K562 (cell line): ENCODE data around the gene NEK1. TPM values are rescaled to one million over a fixed set of nuclear protein-coding genes. Genes with fewer than 3 reads are reported as not detected.
A peak's percentile ranks its signal among the peaks of the same experiment; 100 is the strongest.

Experiments used
- ATAC-seq: fragments of 200-7000 bp; cut with Tn5 transposase; 3 replicates; pipeline ENCODE4 v1.9.1; 2020; ENCODE audit warnings: moderate library complexity
- BruUV-seq: library from RNA; stranded (reverse); fragments of 400-500 nt; replicated peaks from 2 replicates; lab custom pipeline; 2021; lab: Mats Ljungman, UMichigan
- CTCF ChIA-PET: fragments of 300-600 bp; formaldehyde crosslinking; extraction: SDS; loops from one replicate; lab custom pipeline; 2021; ENCODE audit warnings: low intra/inter-chr PET ratio; lab: Yijun Ruan, JAX
- POLR2A ChIA-PET: fragments of 300-600, 350-650 bp; sonication (Branson Sonifier 250); formaldehyde crosslinking; extraction: SDS; loops from one replicate; lab custom pipeline; 2021; ENCODE audit warnings: antibody characterized with exemption, inconsistent platforms; lab: Yijun Ruan, JAX
- DNase-seq, 4 experiments: peaks; one replicate each; pipeline versions ENCODE4 v3.0.0 to v3.0.0-alpha.2; 2011 to 2018; ENCODE audit warnings: low spot score in 3 of 4, mixed read lengths in 3 of 4; ENCODE audit errors: extremely low read depth in 1 of 4
- FAIRE-seq: peaks from 2 replicates; lab custom pipeline; 2011; peaks lifted over from hg19 to GRCh38; lab: Jason Lieb, UNC
- H2AFZ ChIP-seq: 2 replicates; pipeline ENCODE4 v1.6.0; 2011; ENCODE audit warnings: low read depth, low read length, control low read depth, inconsistent platforms
- H3K27ac ChIP-seq: fragments of 200-600 bp; 3 replicates; pipeline ENCODE4 v1.8.0; 2011; ENCODE audit warnings: low read depth, mild to moderate bottlenecking, control low read depth, inconsistent platforms, low read length, moderate library complexity, mixed read lengths; ENCODE audit errors: extremely low read depth
- H3K27me3 ChIP-seq, 2 experiments: fragments of 300-600 bp in 1 of 2; 2 replicates in 1 of 2; 3 replicates in 1 of 2; pipeline versions ENCODE4 v1.6.0 to v1.8.0; 2011; ENCODE audit warnings: inconsistent platforms in 2 of 2, low read length in 2 of 2, mild to moderate bottlenecking in 1 of 2, mixed read lengths in 1 of 2, moderate library complexity in 1 of 2; ENCODE audit not compliant: control insufficient read depth in 2 of 2, insufficient read depth in 2 of 2
- H3K36me3 ChIP-seq: fragments of 300-600 bp; 3 replicates; pipeline ENCODE4 v1.8.0; 2011; ENCODE audit warnings: mild to moderate bottlenecking, low read length, inconsistent platforms; ENCODE audit not compliant: control insufficient read depth, insufficient read depth
- H3K4me1 ChIP-seq, 2 experiments: fragments of 200-600 bp in 1 of 2; replicated peaks in 1 of 2; 2 replicates in 1 of 2; 3 replicates in 1 of 2; pipeline versions ENCODE4 v1.5.1 to v1.8.0; 2011; ENCODE audit warnings: inconsistent platforms in 2 of 2, low read length in 2 of 2, mild to moderate bottlenecking in 1 of 2, mixed read lengths in 1 of 2, moderate library complexity in 1 of 2; ENCODE audit not compliant: control insufficient read depth in 2 of 2, insufficient read depth in 2 of 2
- H3K4me2 ChIP-seq: 2 replicates; pipeline ENCODE4 v1.6.1; 2011; ENCODE audit warnings: low read length, control low read depth, inconsistent platforms, mixed read lengths; ENCODE audit not compliant: insufficient read depth
- H3K4me3 ChIP-seq: fragments of 200-600 bp; sonication (generic), shearing (Covaris generic); 2 replicates; pipeline ENCODE4 v1.5.1; 2016; ENCODE audit warnings: control low read depth, inconsistent platforms
- H3K79me2 ChIP-seq: fragments of 200-600 bp; 3 replicates; pipeline ENCODE4 v1.8.0; 2011; ENCODE audit warnings: low read length, inconsistent platforms; ENCODE audit not compliant: control insufficient read depth, insufficient read depth
- H3K9ac ChIP-seq, 2 experiments: 2 replicates each; pipeline versions ENCODE4 v1.6.0 to v1.6.1; 2011; ENCODE audit warnings: low read depth in 2 of 2, low read length in 2 of 2, control low read depth in 1 of 2, inconsistent platforms in 1 of 2, mild to moderate bottlenecking in 1 of 2, mixed read lengths in 1 of 2; ENCODE audit not compliant: insufficient read depth in 1 of 2
- H3K9me1 ChIP-seq: one replicate; pipeline ENCODE4 v1.6.0; 2011; ENCODE audit warnings: inconsistent platforms, mild to moderate bottlenecking, low read length, moderate library complexity; ENCODE audit not compliant: control insufficient read depth, insufficient read depth
- H3K9me3 ChIP-seq: replicated peaks from 2 replicates; pipeline ENCODE4 v1.5.1; 2011; ENCODE audit warnings: low read depth, low read length, inconsistent platforms; ENCODE audit not compliant: control insufficient read depth, insufficient read depth
- H4K20me1 ChIP-seq: replicated peaks from 2 replicates; pipeline ENCODE4 v1.6.1; 2011; ENCODE audit warnings: low read length, inconsistent platforms, mixed read lengths; ENCODE audit not compliant: control insufficient read depth, insufficient read depth
- FOXA3 ChIP-seq, 2 experiments: fragments of 450-650 bp in 1 of 2; sonication (generic) in 1 of 2; formaldehyde crosslinking; IDR thresholded peaks in 1 of 2; conservative IDR thresholded peaks in 1 of 2; 2 replicates each; pipeline versions ENCODE4 v1.4.0 to v1.8.0; 2020 to 2022; ENCODE audit warnings: mild to moderate bottlenecking in 2 of 2, missing genetic modification reagents in 1 of 2
- HSF4 ChIP-seq: fragments of 250-450 bp; sonication (Bioruptor Pico); IDR thresholded peaks from 2 replicates; pipeline ENCODE4 v2.1.2; 2022; ENCODE audit warnings: mild to moderate bottlenecking, moderate library complexity, borderline replicate concordance
- JUND ChIP-seq, 2 experiments: IDR thresholded peaks; 2 replicates in 1 of 2; 3 replicates in 1 of 2; pipeline ENCODE4 v1.6.1; 2011; ENCODE audit warnings: borderline replicate concordance in 2 of 2, low read depth in 2 of 2, low read length in 2 of 2, improper control_type of control experiment in 1 of 2, missing biosample characterization in 1 of 2, missing genetic modification characterization in 1 of 2, missing genetic modification reagents in 1 of 2
- MYC ChIP-seq, 2 experiments: fragments of 250-450 bp in 1 of 2; sonication (Bioruptor Pico) in 1 of 2; IDR thresholded peaks; 2 replicates each; pipeline versions ENCODE4 v1.5.1 to v1.6.1; 2012 to 2021; ENCODE audit warnings: low read depth in 2 of 2, borderline replicate concordance in 1 of 2, improper control_type of control experiment in 1 of 2, low read length in 1 of 2, mild to moderate bottlenecking in 1 of 2, moderate library complexity in 1 of 2
- PPARD ChIP-seq: fragments of 250-450 bp; sonication (Bioruptor Pico); IDR thresholded peaks from 2 replicates; pipeline ENCODE4 v1.8.0; 2022; ENCODE audit warnings: inconsistent platforms, mild to moderate bottlenecking, moderate library complexity
- RB1 ChIP-seq: fragments of 450-650 bp; IDR thresholded peaks from 2 replicates; pipeline ENCODE4 v1.6.1; 2017; ENCODE audit warnings: low read depth, mild to moderate bottlenecking
- ZNF282 ChIP-seq: sonication (generic); formaldehyde crosslinking; IDR thresholded peaks from 2 replicates; pipeline ENCODE4 v1.8.1; 2023; ENCODE audit warnings: missing genetic modification reagents
- ZNF3 ChIP-seq: fragments of 250-450 bp; sonication (Bioruptor Pico); IDR thresholded peaks from 2 replicates; pipeline ENCODE4 v1.5.0; 2021; ENCODE audit warnings: mild to moderate bottlenecking, moderate library complexity
- ZNF354B ChIP-seq: fragments of 250-450 bp; sonication (Bioruptor Pico); IDR thresholded peaks from 2 replicates; pipeline ENCODE4 v1.4.0; 2020
- ZNF717 ChIP-seq: fragments of 250-450 bp; sonication (Bioruptor Pico); IDR thresholded peaks from 2 replicates; pipeline ENCODE4 v1.5.0; 2021
- WGBS: fragments of 100-300 bp; shearing (Covaris generic); methylation state at CpG from one replicate; pipeline ENCODE4 v1.1.6; 2016; ENCODE audit warnings: low coverage, mixed read lengths; ENCODE audit not compliant: insufficient coverage; ENCODE audit errors: missing lambda C conversion rate; 5-methylcytosine and 5-hydroxymethylcytosine counted together
- in situ Hi-C: fragments of 300-500 bp; cut with MboI; formaldehyde crosslinking; loops from 4 replicates; pipeline ENCODE4 v1.15.0; 2018; ENCODE audit warnings: inconsistent platforms, mixed read lengths
- intact Hi-C: fragments of 100-400 bp; cut with micrococcal nuclease; formaldehyde crosslinking; loops from 2 replicates; pipeline ENCODE4 v1.14.2; 2022
- polyA plus RNA-seq, 8 experiments: library from polyadenylated mRNA; depleted of rRNA in 4 of 8; stranded (reverse) in 5 of 8; unstranded in 3 of 8; fragments of >200 nt; fragmentation: Nextera tagmentation in 2 of 8; fragmentation: Illumina TruSeq in 1 of 8; extraction: Ambion mirVana in 2 of 8; extraction: Trizol in 1 of 8; gene quantifications; 2 replicates each; pipeline versions ENCODE4 v1.2.1 to v1.2.3, GENCODE V29; 2011 to 2014; ENCODE audit warnings: inconsistent platforms in 1 of 8, missing spikeins in 1 of 8
- total RNA-seq, 7 experiments: library from RNA; depleted of rRNA in 6 of 7; stranded (reverse); fragments of >200 nt in 6 of 7; fragmentation: Illumina TruSeq in 2 of 7; extraction: Trizol in 2 of 7; gene quantifications; 2 replicates each; pipeline versions ENCODE4 v1.2.1 to v1.2.3, GENCODE V29; 2011 to 2021; ENCODE audit warnings: low replicate concordance in 1 of 7
- TF ChIP-seq, protein P1 (sequence below): fragments of 450-650 bp; conservative IDR thresholded peaks from 2 replicates; pipeline ENCODE4 v1.6.1; 2016; ENCODE audit warnings: missing genetic modification characterization, low read depth, mild to moderate bottlenecking, missing compliant biosample characterization, moderate library complexity
- TF ChIP-seq, protein P2 (sequence below): fragments of 450-650 bp; formaldehyde crosslinking; IDR thresholded peaks from 2 replicates; pipeline ENCODE4 v1.4.0; 2022; ENCODE audit warnings: missing genetic modification characterization
- TF ChIP-seq, protein P3 (sequence below), 2 experiments: IDR thresholded peaks in 1 of 2; conservative IDR thresholded peaks in 1 of 2; 2 replicates each; pipeline ENCODE4 v1.6.1; 2016; ENCODE audit warnings: low read depth in 2 of 2, mild to moderate bottlenecking in 1 of 2, missing compliant biosample characterization in 1 of 2, missing genetic modification characterization in 1 of 2, moderate library complexity in 1 of 2

The NEK1 gene
- total and polyA plus RNA-seq, 9 of the 15 experiments (the other 6 are each of a cell fraction or from before 2014, with no cell fraction given), result 6.2 to 15.7 (median 10.3) TPM

DNA sequence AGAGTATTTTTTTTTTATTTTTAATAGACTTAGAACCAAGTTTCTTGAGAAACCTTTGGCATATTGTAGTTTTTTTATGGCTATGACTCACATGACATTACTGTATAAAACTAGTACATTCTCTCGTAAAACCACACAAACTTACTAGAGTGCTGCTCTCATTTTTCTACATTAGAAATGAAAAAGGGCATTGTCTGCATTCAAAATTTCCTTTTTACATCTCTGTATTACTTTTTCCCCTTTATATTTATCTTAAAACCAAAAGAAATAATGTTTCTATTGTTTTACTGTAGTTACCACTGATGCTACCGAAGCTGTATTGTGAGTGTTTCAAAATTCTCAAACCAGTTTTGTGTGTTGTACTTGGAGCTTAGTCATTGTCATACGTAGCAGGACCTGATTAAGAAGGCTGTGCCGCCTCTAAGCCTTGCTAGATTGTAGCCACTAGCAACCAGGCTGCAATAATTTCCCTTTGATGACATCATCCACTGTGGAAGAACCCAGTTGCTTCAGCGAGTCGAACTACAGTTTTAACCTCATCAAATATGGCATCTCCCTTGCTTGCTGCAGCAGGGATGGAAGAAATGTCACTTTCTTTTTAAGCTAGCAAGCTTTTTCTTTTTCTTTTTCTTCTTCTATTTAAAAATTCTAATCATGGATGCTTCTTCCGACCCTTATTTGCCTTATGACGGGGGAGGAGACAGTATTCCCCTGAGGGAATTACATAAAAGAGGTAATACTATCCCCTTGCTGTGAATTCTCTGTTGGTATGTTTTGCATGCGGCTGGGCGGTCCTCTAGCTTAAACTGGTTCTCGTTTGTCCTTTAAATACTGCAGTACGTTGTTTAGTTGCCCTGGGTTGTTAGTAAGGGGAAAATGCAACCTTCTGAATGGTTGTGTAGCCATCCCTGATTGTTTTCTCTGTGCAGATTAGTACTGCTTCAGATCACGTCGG, 47.6 kb upstream of the NEK1 start:
- peak overlapping the region; percentile 51 for H3K4me3 ChIP-seq
- WGBS, result 1% methylated on average over 14 of the region's 14 CpGs
- in situ Hi-C loops (loop anchor here (5.0 kb wide), 1 partner anchor 38 kb away; the partner anchor contains the start of gene CLCN3), intact Hi-C loops (loop anchor here (1.0 to 5.0 kb wide), 4 partner anchors 34 to 97 kb away; partner anchors contain the start of genes CLCN3, HPF1 and NEK1)
- H3K27me3 ChIP-seq, result no peaks in the 10 kb centered on the region
- no peaks in the 10 kb centered on the region for H3K9me1 ChIP-seq
- peak overlapping the region; percentile 80 for H3K4me2 ChIP-seq
- H3K79me2 ChIP-seq, result peaks cover 92% of the 10 kb centered on the region
- ATAC-seq (peak; percentile 79), FAIRE-seq (peak; percentile 100), DNase-seq (peak; percentile 83 to 97 (median 88))
- peak overlapping the region; percentile 11 for H2AFZ ChIP-seq
- H3K9ac ChIP-seq, result peak overlapping the region; percentile 65 to 89
- ChIA-PET CTCF (no interaction called here), POLR2A (interaction anchor here (0.6 to 6.6 kb wide), 20 partner anchors 8 to 186 kb away, joined by 3 to 51 read pairs (median 6); partner anchors contain the start of genes CLCN3 and NEK1)
- 0 out of 3 replicates have a peak, but pooled peaks cover 4% of the 10 kb centered on the region for H3K36me3 ChIP-seq
- peaks cover 0 to 5% of the 10 kb centered on the region in 2 experiments; a peak in 3 of 5 replicates for H3K4me1 ChIP-seq
- H3K27ac ChIP-seq, result peak overlapping the region; percentile 93
- BruUV-seq, result TSS peak; percentile 61
- H4K20me1 ChIP-seq, result no peaks in the 10 kb centered on the region
- no peaks in the 10 kb centered on the region; the same call in 1 of the 2 replicates for H3K9me3 ChIP-seq
- TF ChIP-seq PPARD (CRISPR knock-in tag), result no peak
- TF ChIP-seq FOXA3 (CRISPR knock-in tag; conservative IDR thresholded peaks at IDR 0.05 in 1 of 2, IDR thresholded peaks at IDR 0.05 in 1 of 2), result no peak
- TF ChIP-seq ZNF282 (CRISPR knock-in tag), result no peak
- TF ChIP-seq, protein P1, sequence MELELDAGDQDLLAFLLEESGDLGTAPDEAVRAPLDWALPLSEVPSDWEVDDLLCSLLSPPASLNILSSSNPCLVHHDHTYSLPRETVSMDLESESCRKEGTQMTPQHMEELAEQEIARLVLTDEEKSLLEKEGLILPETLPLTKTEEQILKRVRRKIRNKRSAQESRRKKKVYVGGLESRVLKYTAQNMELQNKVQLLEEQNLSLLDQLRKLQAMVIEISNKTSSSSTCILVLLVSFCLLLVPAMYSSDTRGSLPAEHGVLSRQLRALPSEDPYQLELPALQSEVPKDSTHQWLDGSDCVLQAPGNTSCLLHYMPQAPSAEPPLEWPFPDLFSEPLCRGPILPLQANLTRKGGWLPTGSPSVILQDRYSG (tag), result peak; percentile 71; the same call in 1 of the 2 replicates
- no peak; the same call in 1 of the 2 replicates for TF ChIP-seq HSF4
- no peak for TF ChIP-seq RB1
- TF ChIP-seq ZNF3 (CRISPR knock-in tag), result no peak
- peak; percentile 65 for TF ChIP-seq MYC (IDR thresholded peaks at IDR 0.05; ENCODE audit: low read depth, low read length)
- TF ChIP-seq MYC (CRISPR knock-in tag; IDR thresholded peaks at IDR 0.05; ENCODE audit: borderline replicate concordance, low read depth), result no peak
- TF ChIP-seq, protein P2, sequence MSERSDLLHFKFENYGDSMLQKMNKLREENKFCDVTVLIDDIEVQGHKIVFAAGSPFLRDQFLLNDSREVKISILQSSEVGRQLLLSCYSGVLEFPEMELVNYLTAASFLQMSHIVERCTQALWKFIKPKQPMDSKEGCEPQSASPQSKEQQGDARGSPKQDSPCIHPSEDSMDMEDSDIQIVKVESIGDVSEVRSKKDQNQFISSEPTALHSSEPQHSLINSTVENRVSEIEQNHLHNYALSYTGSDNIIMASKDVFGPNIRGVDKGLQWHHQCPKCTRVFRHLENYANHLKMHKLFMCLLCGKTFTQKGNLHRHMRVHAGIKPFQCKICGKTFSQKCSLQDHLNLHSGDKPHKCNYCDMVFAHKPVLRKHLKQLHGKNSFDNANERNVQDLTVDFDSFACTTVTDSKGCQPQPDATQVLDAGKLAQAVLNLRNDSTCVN (CRISPR knock-in tag), result 0 out of 2 replicates have a peak, but pooled peaks have one; percentile 11
- TF ChIP-seq ZNF717 (CRISPR knock-in tag), result no peak
- TF ChIP-seq JUND (IDR thresholded peaks at IDR 0.05; ENCODE audit: borderline replicate concordance, low read depth, low read length), result peak; percentile 98
- TF ChIP-seq JUND (tag; IDR thresholded peaks at IDR 0.05; ENCODE audit: borderline replicate concordance, low read depth, low read length), result peak; percentile 100
- TF ChIP-seq ZNF354B, result no peak
- TF ChIP-seq, protein P3, sequence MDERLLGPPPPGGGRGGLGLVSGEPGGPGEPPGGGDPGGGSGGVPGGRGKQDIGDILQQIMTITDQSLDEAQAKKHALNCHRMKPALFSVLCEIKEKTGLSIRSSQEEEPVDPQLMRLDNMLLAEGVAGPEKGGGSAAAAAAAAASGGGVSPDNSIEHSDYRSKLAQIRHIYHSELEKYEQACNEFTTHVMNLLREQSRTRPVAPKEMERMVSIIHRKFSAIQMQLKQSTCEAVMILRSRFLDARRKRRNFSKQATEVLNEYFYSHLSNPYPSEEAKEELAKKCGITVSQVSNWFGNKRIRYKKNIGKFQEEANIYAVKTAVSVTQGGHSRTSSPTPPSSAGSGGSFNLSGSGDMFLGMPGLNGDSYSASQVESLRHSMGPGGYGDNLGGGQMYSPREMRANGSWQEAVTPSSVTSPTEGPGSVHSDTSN (CRISPR knock-in tag; IDR thresholded peaks at IDR 0.05; ENCODE audit: low read depth), result no peak
- TF ChIP-seq, protein P3 (tag; conservative IDR thresholded peaks at IDR 0.05; ENCODE audit: low read depth), result peak; percentile 20; the same call in 1 of the 2 replicates
